ENCODE data around the gene CLTB. TPM values are rescaled to one million over a fixed set of nuclear protein-coding genes. Genes with fewer than 3 reads are reported as not detected.

Gene CLTB
- total RNA-seq, 2 donors from 2014 or later: 65.3 to 69.4 TPM

DNA sequence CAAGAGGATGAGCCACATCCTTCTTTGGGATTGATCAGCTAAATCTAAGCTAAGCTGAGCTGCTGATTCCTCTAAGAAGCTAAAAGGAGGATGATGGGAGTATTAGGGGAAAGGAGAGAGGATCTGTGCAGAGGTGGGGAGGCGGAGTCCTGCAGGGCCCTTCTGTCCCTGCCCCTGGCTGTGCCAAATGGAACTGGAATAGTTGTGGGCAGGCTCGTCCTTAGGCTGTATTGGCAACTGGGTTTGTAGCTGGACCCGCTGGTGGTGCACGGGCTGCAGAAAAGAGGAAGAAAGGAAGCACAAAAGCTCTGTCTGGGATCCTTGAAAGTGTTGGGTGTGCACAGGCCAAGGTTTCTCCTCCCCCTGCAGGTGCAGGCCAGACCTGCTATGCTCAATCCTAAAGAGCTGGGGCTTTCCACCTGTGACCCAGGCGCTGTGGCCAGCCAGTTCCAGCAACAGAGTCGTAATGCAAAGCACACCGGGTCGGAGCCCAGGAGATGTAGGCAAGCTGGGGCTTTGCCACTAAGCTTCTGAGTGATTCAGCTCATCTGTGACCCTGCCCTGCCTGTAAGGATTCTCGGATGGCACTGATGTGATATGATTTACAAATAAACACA, 9.8 kb downstream of the CLTB start:
- ATAC-seq: no peak
- H3K27ac Mint-ChIP-seq: no peak overlapping the region
- peaks cover 17% of the 10 kb centered on the region for H3K4me1 Mint-ChIP-seq
- H3K9me3 ChIP-seq (ENCODE audit: control insufficient read depth, low read length, poor library complexity, severe bottlenecking): no peaks in the 10 kb centered on the region
- H3K4me3 Mint-ChIP-seq: no peak overlapping the region
- DNase-seq: no peak
- no peaks in the 10 kb centered on the region for H3K27me3 Mint-ChIP-seq
- peaks cover 4% of the 10 kb centered on the region for H3K36me3 Mint-ChIP-seq (ENCODE audit: low read depth)

DNA sequence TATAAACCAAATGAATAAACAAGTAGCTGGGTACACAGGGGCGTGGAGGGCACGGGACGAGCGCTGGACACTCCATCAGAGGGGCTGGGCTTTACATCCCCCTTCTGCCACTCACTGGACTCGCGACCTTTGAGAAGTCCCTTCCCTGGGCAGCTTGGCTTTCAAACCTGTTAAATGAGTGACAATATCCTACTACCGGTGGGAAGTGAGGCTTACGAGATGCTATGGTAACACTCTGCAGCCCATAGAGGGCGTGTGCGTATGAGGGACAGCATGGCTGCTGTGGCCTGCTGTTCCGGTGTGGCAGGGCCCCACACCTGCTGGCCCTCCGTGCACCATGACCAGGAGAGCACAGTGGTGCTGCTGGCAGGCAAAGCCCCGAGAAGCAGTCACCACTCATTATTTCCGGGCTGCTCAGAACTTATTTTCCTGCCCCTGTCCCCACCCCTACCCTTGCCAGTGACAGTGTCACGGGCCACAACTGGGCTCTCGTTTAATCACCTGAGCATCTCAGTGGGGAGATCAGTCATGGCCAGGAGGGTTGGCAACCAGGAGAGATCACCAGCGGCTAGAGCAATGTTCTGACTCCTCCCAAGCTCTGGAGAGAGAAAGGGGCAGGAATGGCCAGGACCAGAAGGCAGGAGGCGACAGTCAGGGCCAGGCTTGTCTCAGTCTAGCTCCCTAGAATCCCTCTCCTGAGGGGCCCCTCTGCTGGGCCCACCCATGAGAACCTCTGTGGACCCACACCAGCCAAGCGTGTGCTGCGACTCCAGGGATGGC, 10.5 kb downstream of the CLTB start:
- no peak for DNase-seq

DNA sequence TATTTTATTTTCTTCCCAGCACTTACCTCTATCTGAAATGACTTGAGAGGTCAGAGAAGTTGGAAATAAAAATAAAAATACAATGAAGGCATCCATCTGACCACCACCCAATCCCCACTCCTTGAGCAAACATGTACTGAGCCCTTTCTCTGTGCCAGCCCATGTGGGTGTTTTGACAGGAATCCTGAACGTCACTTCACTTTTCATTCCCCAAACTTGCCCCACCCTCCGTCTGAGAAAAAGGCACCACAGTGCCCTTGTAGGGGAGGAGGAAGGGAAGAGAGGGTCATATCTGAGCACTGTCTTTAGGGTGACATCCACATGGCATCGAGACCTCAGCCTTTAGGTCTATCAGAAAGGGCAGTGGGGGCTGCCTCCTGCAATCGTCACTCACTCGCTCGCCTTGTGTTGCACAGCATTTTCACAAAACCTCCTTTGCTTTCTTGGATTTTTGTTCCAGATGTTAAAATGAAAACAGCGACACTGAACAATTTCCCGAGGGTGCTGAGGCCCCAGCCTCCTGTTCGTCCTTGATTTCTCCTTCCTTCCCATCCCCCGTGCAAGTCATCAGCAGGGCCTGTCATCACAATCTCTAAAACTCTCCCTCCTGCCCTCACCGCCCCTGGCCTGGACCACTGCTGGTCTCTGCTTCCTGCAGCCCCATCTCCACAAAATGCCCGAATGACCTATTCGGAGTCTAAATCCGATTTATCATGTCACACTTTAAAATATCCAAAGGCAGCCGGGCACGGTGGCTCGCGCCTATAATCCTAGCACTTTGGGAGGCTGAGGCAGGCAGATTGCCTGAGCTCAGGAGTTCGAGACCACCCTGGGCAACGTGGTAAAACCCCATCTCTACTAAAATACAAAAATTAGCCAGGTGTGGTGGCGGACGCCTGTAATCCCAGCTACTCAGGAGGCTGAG, 14.8 kb downstream of the CLTB start:
- no peak for DNase-seq
- no peak overlapping the region for H3K27ac Mint-ChIP-seq
- H3K27me3 Mint-ChIP-seq: no peaks in the 10 kb centered on the region
- H3K4me1 Mint-ChIP-seq: peaks cover 14% of the 10 kb centered on the region
- no peaks in the 10 kb centered on the region for H3K9me3 ChIP-seq (ENCODE audit: control insufficient read depth, low read length, poor library complexity, severe bottlenecking)
- H3K36me3 Mint-ChIP-seq (ENCODE audit: low read depth): peaks cover 2% of the 10 kb centered on the region
- H3K4me3 Mint-ChIP-seq: no peak overlapping the region
- no peak for ATAC-seq

More for the DNA sequence above, 10.5 kb downstream of the CLTB start:
- Mint-ChIP-seq H3K4me3 (no peak overlapping the region), H3K36me3 (ENCODE audit: low read depth) (peaks cover 4% of the 10 kb centered on the region), H3K27me3 (no peaks in the 10 kb centered on the region), H3K4me1 (peaks cover 16% of the 10 kb centered on the region), H3K27ac (peak overlapping the region; percentile 32)
- ATAC-seq: no peak
- no peaks in the 10 kb centered on the region for H3K9me3 ChIP-seq (ENCODE audit: control insufficient read depth, low read length, poor library complexity, severe bottlenecking)

DNA sequence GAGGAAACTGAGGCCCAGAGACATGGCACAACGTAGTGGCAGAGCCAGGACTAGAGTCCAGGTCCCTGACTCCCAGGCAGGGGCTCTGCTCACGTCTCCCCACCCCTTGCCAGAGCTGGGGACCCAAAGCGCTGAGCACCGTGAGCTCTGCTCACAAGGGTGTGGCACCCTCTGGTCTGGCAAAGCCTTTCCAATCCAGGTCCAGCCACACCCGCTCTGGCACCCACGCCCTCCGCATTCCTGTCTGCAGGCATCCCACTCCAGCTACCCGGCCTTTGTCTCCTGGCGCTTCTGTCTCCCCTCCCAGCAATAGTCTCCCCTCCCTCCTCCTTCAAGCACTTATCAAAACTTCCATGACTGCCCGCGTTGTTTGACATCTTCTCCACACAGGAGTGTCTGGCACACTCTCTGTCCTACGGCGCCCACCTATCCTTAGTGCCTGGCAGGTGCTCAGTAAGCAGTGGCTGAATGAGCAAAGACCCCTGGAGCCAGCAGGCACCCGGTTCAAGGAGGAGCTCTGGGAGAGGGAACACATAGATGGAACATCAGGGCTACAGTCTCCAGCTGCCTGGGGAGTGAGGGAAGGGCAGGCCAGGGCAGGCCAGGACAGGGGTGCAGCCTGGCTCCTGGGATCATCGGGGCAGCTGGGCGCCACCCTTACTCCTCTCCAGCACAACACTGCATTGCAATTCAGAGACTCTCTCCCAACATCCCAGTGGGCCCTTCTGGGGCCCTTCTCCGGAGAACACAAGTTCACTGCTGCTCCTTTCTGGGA, 15.8 kb downstream of the CLTB start:
- H3K27me3 Mint-ChIP-seq: no peaks in the 10 kb centered on the region
- peaks cover 14% of the 10 kb centered on the region for H3K4me1 Mint-ChIP-seq
- no peak overlapping the region for H3K4me3 Mint-ChIP-seq
- peaks cover 2% of the 10 kb centered on the region for H3K36me3 Mint-ChIP-seq (ENCODE audit: low read depth)
- DNase-seq (no peak), ATAC-seq (no peak)
- H3K9me3 ChIP-seq (ENCODE audit: control insufficient read depth, low read length, poor library complexity, severe bottlenecking): no peaks in the 10 kb centered on the region
- H3K27ac Mint-ChIP-seq: peak overlapping the region; percentile 74

DNA sequence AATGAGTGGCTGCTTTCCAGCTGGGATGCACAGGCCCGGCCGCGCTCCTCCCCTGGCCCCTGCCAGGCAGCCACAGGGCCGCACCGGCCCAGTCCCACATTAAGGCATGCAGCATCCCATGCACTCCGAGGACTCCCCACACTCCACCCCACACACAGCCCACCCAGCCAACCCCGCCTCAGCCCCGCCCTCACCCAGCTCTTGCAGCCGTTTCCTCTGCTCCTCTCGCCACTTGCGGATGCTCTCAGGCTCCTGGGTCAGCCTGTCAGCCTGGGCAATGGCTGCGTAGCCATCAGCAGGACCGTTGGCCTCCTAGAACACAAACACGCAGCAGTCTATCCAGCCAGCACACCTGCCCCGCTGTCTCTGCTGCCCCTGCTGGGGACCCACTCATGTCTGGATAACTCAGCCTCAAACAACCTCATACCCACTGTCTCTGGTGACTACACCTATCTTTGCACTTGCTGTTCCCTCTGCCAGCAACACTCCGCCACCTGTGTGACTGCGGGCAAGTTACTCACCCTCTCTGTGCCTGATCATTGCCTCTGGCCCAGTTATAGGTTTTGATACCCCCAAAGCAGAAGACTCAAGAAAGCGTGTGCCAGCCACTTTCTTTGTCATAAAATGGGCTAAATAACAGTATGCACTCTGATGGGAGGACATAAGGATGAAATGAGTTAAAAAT, 18.5 kb downstream of the CLTB start:
- peaks cover 15% of the 10 kb centered on the region for H3K4me1 Mint-ChIP-seq
- H3K4me3 Mint-ChIP-seq: no peak overlapping the region
- no peak overlapping the region for H3K27ac Mint-ChIP-seq
- ATAC-seq: no peak
- H3K27me3 Mint-ChIP-seq: no peaks in the 10 kb centered on the region
- no peaks in the 10 kb centered on the region for H3K9me3 ChIP-seq (ENCODE audit: control insufficient read depth, low read length, poor library complexity, severe bottlenecking)
- no peak for DNase-seq
- H3K36me3 Mint-ChIP-seq (ENCODE audit: low read depth): peaks cover 2% of the 10 kb centered on the region

DNA sequence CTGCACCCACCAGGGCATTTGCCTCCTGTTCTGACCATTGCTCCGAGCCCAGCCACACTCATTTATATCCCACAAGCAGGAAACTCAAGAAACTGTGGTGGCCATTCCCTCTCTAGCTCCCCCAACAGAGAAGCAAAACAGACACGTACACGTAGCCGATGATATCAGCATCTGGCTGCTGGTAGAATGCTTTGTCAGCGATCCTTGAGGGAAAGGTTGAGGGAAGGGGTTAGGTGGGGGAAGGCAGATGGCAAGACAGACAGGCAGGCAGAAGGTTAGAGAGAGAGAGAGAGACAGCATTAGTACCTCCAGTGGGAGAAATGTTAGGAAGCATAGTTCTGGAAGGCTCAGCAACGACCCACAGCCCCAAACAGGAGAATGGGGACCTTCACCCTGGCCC, 20.0 kb downstream of the CLTB start:
- ATAC-seq (no peak), DNase-seq (no peak)
- Mint-ChIP-seq H3K4me1 (peaks cover 10% of the 10 kb centered on the region), H3K36me3 (ENCODE audit: low read depth) (peaks cover 2% of the 10 kb centered on the region), H3K27ac (peak overlapping the region; percentile 51), H3K27me3 (no peaks in the 10 kb centered on the region), H3K4me3 (no peak overlapping the region)
- no peaks in the 10 kb centered on the region for H3K9me3 ChIP-seq (ENCODE audit: control insufficient read depth, low read length, poor library complexity, severe bottlenecking)

DNA sequence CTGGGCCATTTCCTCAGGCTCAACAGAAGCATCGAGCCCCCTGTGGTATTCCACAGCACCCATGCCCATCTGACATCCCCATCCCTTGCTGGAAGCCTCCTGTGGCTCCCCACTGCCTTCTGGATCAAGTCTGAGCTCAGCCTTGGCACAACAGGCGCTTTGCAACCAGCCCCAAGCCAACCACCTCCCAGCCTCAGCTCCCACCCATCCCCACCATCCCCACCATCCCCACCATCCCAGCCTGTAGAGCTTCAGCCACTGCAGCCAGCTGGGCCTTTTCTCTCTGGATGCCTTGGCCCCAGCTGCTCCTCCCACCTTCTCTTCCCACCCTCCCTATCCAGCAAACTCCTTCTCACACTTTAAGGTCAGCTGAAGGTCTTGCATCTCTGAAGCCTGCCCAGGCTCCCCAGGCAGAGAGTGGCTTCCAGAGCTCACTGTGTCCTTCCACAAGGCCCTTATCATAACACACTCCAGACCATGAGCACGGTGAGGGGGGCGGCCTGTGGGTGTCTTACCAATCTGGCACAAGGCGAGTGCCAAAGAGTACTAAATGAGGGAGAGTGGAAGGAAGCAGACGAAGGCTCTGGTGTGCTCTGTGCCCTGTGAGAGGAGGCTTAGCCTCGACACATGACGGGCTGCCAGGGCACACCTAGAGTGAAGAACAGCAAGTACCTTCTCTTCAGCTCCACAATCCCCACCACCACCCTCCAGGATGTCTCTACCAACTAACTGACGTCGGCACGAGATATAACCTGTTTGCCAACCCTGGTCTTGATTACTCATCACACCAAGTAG, 21.3 kb downstream of the CLTB start:
- DNase-seq: no peak
- Mint-ChIP-seq H3K27me3 (no peaks in the 10 kb centered on the region), H3K4me3 (no peak overlapping the region), H3K27ac (peak overlapping the region; percentile 34), H3K4me1 (peaks cover 4% of the 10 kb centered on the region), H3K36me3 (ENCODE audit: low read depth) (peaks cover 2% of the 10 kb centered on the region)
- no peak for ATAC-seq
- no peaks in the 10 kb centered on the region for H3K9me3 ChIP-seq (ENCODE audit: control insufficient read depth, low read length, poor library complexity, severe bottlenecking)

GRCh38 chr5:176394096-176394495, 22.2 kb downstream of the CLTB start:
- Mint-ChIP-seq H3K27me3 (no peaks in the 10 kb centered on the region), H3K36me3 (ENCODE audit: low read depth) (peaks cover 2% of the 10 kb centered on the region), H3K4me3 (no peak overlapping the region), H3K4me1 (peaks cover 9% of the 10 kb centered on the region), H3K27ac (no peak overlapping the region)
- ATAC-seq (no peak), DNase-seq (no peak)
- H3K9me3 ChIP-seq (ENCODE audit: control insufficient read depth, low read length, poor library complexity, severe bottlenecking): no peaks in the 10 kb centered on the region

DNA sequence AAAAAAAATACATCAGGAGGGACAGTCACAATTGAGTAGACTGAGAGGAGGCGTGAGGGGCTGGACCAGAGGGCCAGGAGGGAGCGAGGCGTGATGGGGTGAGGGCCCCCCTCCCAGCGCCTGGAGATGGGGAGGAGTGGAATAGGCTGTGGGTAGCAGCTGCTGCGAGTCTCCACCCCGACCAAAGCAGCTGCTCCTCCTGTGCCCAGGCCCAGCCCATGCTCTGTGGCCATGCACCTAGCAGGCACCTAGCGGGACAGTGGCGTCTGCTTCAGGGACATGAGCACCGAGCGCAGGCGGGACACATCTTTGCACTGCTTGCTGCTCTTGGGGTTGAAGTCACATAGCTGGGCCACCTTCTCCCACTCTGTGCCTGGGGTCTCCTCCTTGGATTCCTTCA, 23.8 kb downstream of the CLTB start:
- H3K36me3 Mint-ChIP-seq (ENCODE audit: low read depth): peaks cover 2% of the 10 kb centered on the region
- H3K27ac Mint-ChIP-seq: peak overlapping the region; percentile 72
- ATAC-seq (no peak), DNase-seq (no peak)
- no peaks in the 10 kb centered on the region for H3K9me3 ChIP-seq (ENCODE audit: control insufficient read depth, low read length, poor library complexity, severe bottlenecking)
- H3K4me3 Mint-ChIP-seq: no peak overlapping the region
- no peaks in the 10 kb centered on the region for H3K27me3 Mint-ChIP-seq
- H3K4me1 Mint-ChIP-seq: peaks cover 18% of the 10 kb centered on the region

GRCh38 chr5:176391999-176392398, 24.3 kb downstream of the CLTB start:
- Mint-ChIP-seq H3K27me3 (no peaks in the 10 kb centered on the region), H3K4me3 (no peak overlapping the region), H3K27ac (peak overlapping the region; percentile 72), H3K4me1 (peaks cover 22% of the 10 kb centered on the region), H3K36me3 (ENCODE audit: low read depth) (peaks cover 2% of the 10 kb centered on the region)
- DNase-seq (no peak), ATAC-seq (no peak)
- H3K9me3 ChIP-seq (ENCODE audit: control insufficient read depth, low read length, poor library complexity, severe bottlenecking): no peaks in the 10 kb centered on the region

- H3K9me3 ChIP-seq (ENCODE audit: control insufficient read depth, low read length, poor library complexity, severe bottlenecking): no peaks in the 10 kb centered on the region
- DNase-seq (no peak), ATAC-seq (no peak)
- Mint-ChIP-seq H3K36me3 (ENCODE audit: low read depth) (no peaks in the 10 kb centered on the region), H3K4me1 (peaks cover 27% of the 10 kb centered on the region), H3K27me3 (no peaks in the 10 kb centered on the region), H3K27ac (peak overlapping the region; percentile 8), H3K4me3 (no peak overlapping the region)
Measured at GRCh38 chr5:176391479-176391878, 24.9 kb downstream of the CLTB start.
